Naive thymus-derived CD4-positive, alpha-beta T cell (primary cell): ENCODE measurements around the gene MRC2. TPM values are rescaled to one million over a fixed set of nuclear protein-coding genes. Genes with fewer than 3 reads are reported as not detected.
"Not testable (repeated sequence)": the region's sequence is repeated elsewhere in the genome, so short reads cannot be mapped to it uniquely, and the experiment has no call there.

Experiments used
- ATAC-seq: fragments of 150-1000 bp; cut with Tn5 transposase; 2 replicates; pipeline ENCODE4 v1.10.0; 2021; ENCODE audit warnings: mild to moderate bottlenecking, moderate library complexity
- CTCF ChIA-PET: fragments of 350-600 bp; sonication (Branson Sonifier 250); formaldehyde crosslinking; loops from one replicate; lab custom pipeline; 2021; ENCODE audit warnings: antibody characterized with exemption; lab: Charles Lee
- POLR2A ChIA-PET: fragments of 350-600 bp; sonication (Branson Sonifier 250); formaldehyde crosslinking; loops from one replicate; lab custom pipeline; 2021; ENCODE audit warnings: antibody characterized with exemption, inconsistent platforms; lab: Charles Lee
- DNase-seq, 9 donors: peaks; one replicate each; pipeline versions ENCODE4 v3.0.0 to v3.0.0-alpha.2; 2020 to 2022; ENCODE audit warnings: mixed read lengths in 1 of 9
- H3K27ac ChIP-seq: one replicate; pipeline ENCODE4 v1.7.0; 2013; ENCODE audit warnings: mild to moderate bottlenecking, low read depth, low read length, moderate library complexity
- H3K27me3 ChIP-seq, 2 donors: one replicate each; pipeline ENCODE4 v1.7.0; 2013; ENCODE audit warnings: low read length in 2 of 2, mild to moderate bottlenecking in 2 of 2, moderate library complexity in 2 of 2; ENCODE audit not compliant: control insufficient read depth in 2 of 2, insufficient read depth in 2 of 2
- H3K36me3 ChIP-seq, 3 experiments: 1 replicate in 2 of 3; 2 replicates in 1 of 3; pipeline ENCODE4 v1.7.0; 2013; ENCODE audit warnings: low read length in 3 of 3, mild to moderate bottlenecking in 3 of 3, moderate library complexity in 1 of 3; ENCODE audit not compliant: insufficient read depth in 3 of 3, control insufficient read depth in 2 of 3
- H3K4me1 ChIP-seq, 2 donors: one replicate each; pipeline ENCODE4 v1.7.0; 2013; ENCODE audit warnings: low read length in 2 of 2, mild to moderate bottlenecking in 2 of 2, moderate library complexity in 1 of 2; ENCODE audit not compliant: control insufficient read depth in 2 of 2, insufficient read depth in 2 of 2
- H3K4me3 ChIP-seq: 2 replicates; pipeline ENCODE4 v1.7.0; 2013; ENCODE audit warnings: mild to moderate bottlenecking, low read length
- H3K9me3 ChIP-seq, 3 experiments: 1 replicate in 2 of 3; 2 replicates in 1 of 3; pipeline ENCODE4 v1.7.0; 2013; ENCODE audit warnings: low read length in 3 of 3; ENCODE audit not compliant: control insufficient read depth in 2 of 3
- H3K27ac Mint-ChIP-seq, 9 donors: one replicate each; pipeline ENCODE4 v1.8.0; 2020 to 2022; ENCODE audit warnings: mixed read lengths in 9 of 9, mild to moderate bottlenecking in 8 of 9, moderate library complexity in 5 of 9, inconsistent platforms in 2 of 9
- H3K27me3 Mint-ChIP-seq, 5 donors: one replicate each; pipeline ENCODE4 v1.8.0; 2021 to 2022; ENCODE audit warnings: mixed read lengths in 5 of 5, mild to moderate bottlenecking in 1 of 5
- H3K36me3 Mint-ChIP-seq, 5 donors: one replicate each; pipeline ENCODE4 v1.8.0; 2020 to 2022; ENCODE audit warnings: mixed read lengths in 5 of 5, mild to moderate bottlenecking in 3 of 5, inconsistent platforms in 1 of 5
- H3K4me1 Mint-ChIP-seq, 7 donors: one replicate each; pipeline ENCODE4 v1.8.0; 2020 to 2022; ENCODE audit warnings: mixed read lengths in 7 of 7, mild to moderate bottlenecking in 3 of 7, inconsistent platforms in 1 of 7
- H3K4me3 Mint-ChIP-seq, 10 donors: one replicate each; pipeline ENCODE4 v1.8.0; 2020 to 2022; ENCODE audit warnings: mild to moderate bottlenecking in 10 of 10, mixed read lengths in 10 of 10, moderate library complexity in 6 of 10, inconsistent platforms in 2 of 10
- H3K9me3 Mint-ChIP-seq, 11 donors: one replicate each; pipeline ENCODE4 v1.8.0; 2020 to 2022; ENCODE audit warnings: mixed read lengths in 11 of 11, mild to moderate bottlenecking in 4 of 11, inconsistent platforms in 1 of 11, moderate library complexity in 1 of 11
- intact Hi-C, 2 donors: fragments of 100-400 bp; cut with micrococcal nuclease; formaldehyde crosslinking; loops; one replicate each; pipeline ENCODE4 v1.15.1; 2023
- polyA plus RNA-seq, 2 donors: library from polyadenylated mRNA; unstranded; fragments of 300-500 nt; fragmentation: Illumina TruSeq; gene quantifications; one replicate each; pipeline ENCODE4 v1.2.3, GENCODE V29; 2021
- total RNA-seq, 6 experiments: library from RNA in 5 of 6; stranded (reverse) in 5 of 6; gene quantifications; 1 replicate in 5 of 6; 2 replicates in 1 of 6; pipeline ENCODE4 v1.2.3 and lab custom pipeline; 2021 to 2026

Gene MRC2
- total and polyA plus RNA-seq, 7 experiments from 2014 or later = 0.11 to 3.4 (median 2.2) TPM

GRCh38 chr17:62597150-62597549 lies 30.3 kb upstream of the MRC2 start:
- DNase-seq (no peak), ATAC-seq (no peak)
- Histone ChIP-seq H3K27ac (no peak overlapping the region), H3K36me3 (peaks cover 0 to 89% (median 14%) of the 10 kb centered on the region in 3 experiments), H3K27me3 (no peaks in the 10 kb centered on the region), H3K4me3 (no peak overlapping the region), H3K9me3 (no peaks in the 10 kb centered on the region), H3K4me1 (no peaks in the 10 kb centered on the region)
- ChIA-PET CTCF (no interaction called here), POLR2A (no interaction called here)
- Mint-ChIP-seq H3K9me3 (peaks cover 0 to 5% (median 0%) of the 10 kb centered on the region in 11 donors), H3K27ac (no peak overlapping the region), H3K27me3 (no peaks in the 10 kb centered on the region), H3K36me3 (peaks cover 6 to 66% (median 54%) of the 10 kb centered on the region in 5 donors), H3K4me1 (peaks cover 0 to 5% (median 0%) of the 10 kb centered on the region in 7 donors), H3K4me3 (no peak overlapping the region)
- intact Hi-C loops = no loop called here

- peaks cover 0 to 5% (median 0%) of the 10 kb centered on the region in 7 donors for H3K4me1 Mint-ChIP-seq
- H3K36me3 Mint-ChIP-seq = peaks cover 6 to 65% (median 49%) of the 10 kb centered on the region in 5 donors
Measured at GRCh38 chr17:62597920-62598319, 29.6 kb upstream of the MRC2 start.

GRCh38 chr17:62599964-62600657 lies 27.4 kb upstream of the MRC2 start:
- H3K4me3 ChIP-seq = no peak overlapping the region
- ATAC-seq = no peak
- no peak overlapping the region for H3K4me3 Mint-ChIP-seq
- peaks cover 0 to 2% (median 0%) of the 10 kb centered on the region in 11 donors for H3K9me3 Mint-ChIP-seq
- peaks cover 0 to 5% (median 0%) of the 10 kb centered on the region in 7 donors for H3K4me1 Mint-ChIP-seq
- no peaks in the 10 kb centered on the region for H3K9me3 ChIP-seq
- no peak for DNase-seq
- no peaks in the 10 kb centered on the region for H3K27me3 Mint-ChIP-seq
- CTCF ChIA-PET = no interaction called here
- POLR2A ChIA-PET = no interaction called here
- intact Hi-C loops = no loop called here
- H3K36me3 Mint-ChIP-seq = peaks cover 6 to 69% (median 47%) of the 10 kb centered on the region in 5 donors
- H3K27ac Mint-ChIP-seq = peak overlapping the region in 2 of 9 donors; percentile 40 to 47
- no peaks in the 10 kb centered on the region for H3K27me3 ChIP-seq
- H3K27ac ChIP-seq = no peak overlapping the region
- no peaks in the 10 kb centered on the region for H3K4me1 ChIP-seq
- peaks cover 0 to 81% (median 24%) of the 10 kb centered on the region in 3 experiments for H3K36me3 ChIP-seq

More at GRCh38 chr17:62597920-62598319, 29.6 kb upstream of the MRC2 start:
- ChIA-PET POLR2A (no interaction called here), CTCF (no interaction called here)
- intact Hi-C loops = no loop called here
- peak overlapping the region in 1 of 9 donors; percentile 54 for H3K27ac Mint-ChIP-seq
- Histone ChIP-seq H3K27me3 (no peaks in the 10 kb centered on the region), H3K4me3 (no peak overlapping the region), H3K4me1 (no peaks in the 10 kb centered on the region), H3K36me3 (peaks cover 0 to 89% (median 21%) of the 10 kb centered on the region in 3 experiments), H3K9me3 (no peaks in the 10 kb centered on the region), H3K27ac (no peak overlapping the region)
- DNase-seq = no peak
- H3K4me3 Mint-ChIP-seq = no peak overlapping the region
- peaks cover 0 to 5% (median 0%) of the 10 kb centered on the region in 11 donors for H3K9me3 Mint-ChIP-seq
- no peak for ATAC-seq
- no peaks in the 10 kb centered on the region for H3K27me3 Mint-ChIP-seq

- Mint-ChIP-seq H3K4me1 (peaks cover 0 to 5% (median 0%) of the 10 kb centered on the region in 7 donors), H3K27ac (no peak overlapping the region), H3K4me3 (no peak overlapping the region), H3K27me3 (no peaks in the 10 kb centered on the region), H3K36me3 (peaks cover 6 to 69% (median 45%) of the 10 kb centered on the region in 5 donors), H3K9me3 (peaks cover 0 to 2% (median 0%) of the 10 kb centered on the region in 11 donors)
- DNase-seq (no peak), ATAC-seq (no peak)
- H3K27ac ChIP-seq = no peak overlapping the region
- no peaks in the 10 kb centered on the region for H3K4me1 ChIP-seq
- peaks cover 0 to 80% (median 24%) of the 10 kb centered on the region in 3 experiments for H3K36me3 ChIP-seq
- intact Hi-C loops = no loop called here
- no peaks in the 10 kb centered on the region for H3K9me3 ChIP-seq
- H3K27me3 ChIP-seq = no peaks in the 10 kb centered on the region
- POLR2A ChIA-PET = no interaction called here
- CTCF ChIA-PET = no interaction called here
- no peak overlapping the region for H3K4me3 ChIP-seq
Measured at GRCh38 chr17:62600805-62601204, 26.7 kb upstream of the MRC2 start.

- peak overlapping the region in 2 of 9 donors; percentile 18 to 28 for H3K27ac Mint-ChIP-seq
- peaks cover 6 to 68% (median 44%) of the 10 kb centered on the region in 5 donors for H3K36me3 Mint-ChIP-seq
- intact Hi-C loops = no loop called here
- DNase-seq = no peak
- H3K4me1 ChIP-seq = no peaks in the 10 kb centered on the region
- H3K4me3 ChIP-seq = no peak overlapping the region
- H3K27ac ChIP-seq = no peak overlapping the region
- peaks cover 0 to 79% (median 24%) of the 10 kb centered on the region in 3 experiments for H3K36me3 ChIP-seq
- ATAC-seq = no peak
- ChIA-PET CTCF (no interaction called here), POLR2A (no interaction called here)
- H3K4me3 Mint-ChIP-seq = no peak overlapping the region
- peaks cover 0 to 5% (median 0%) of the 10 kb centered on the region in 7 donors for H3K4me1 Mint-ChIP-seq
- H3K9me3 Mint-ChIP-seq = peaks cover 0 to 2% (median 0%) of the 10 kb centered on the region in 11 donors
- H3K27me3 ChIP-seq = no peaks in the 10 kb centered on the region
- H3K9me3 ChIP-seq = no peaks in the 10 kb centered on the region
- H3K27me3 Mint-ChIP-seq = no peaks in the 10 kb centered on the region
Measured at GRCh38 chr17:62601471-62601870, 26.0 kb upstream of the MRC2 start.

GRCh38 chr17:62603783-62604182 lies 23.7 kb upstream of the MRC2 start:
- H3K4me1 ChIP-seq, H3K9me3 Mint-ChIP-seq, H3K27me3 ChIP-seq, H3K27ac Mint-ChIP-seq, intact Hi-C loops, H3K4me3 Mint-ChIP-seq, DNase-seq, ATAC-seq, CTCF ChIA-PET, H3K27me3 Mint-ChIP-seq, H3K9me3 ChIP-seq, H3K4me1 Mint-ChIP-seq, H3K27ac ChIP-seq, H3K4me3 ChIP-seq: not testable (repeated sequence)
- POLR2A ChIA-PET = interaction anchor here (0.7 kb wide), 1 partner anchor 11 kb away, joined by 4 read pairs; no protein-coding TSS in a partner anchor
- peaks cover 5 to 78% (median 16%) of the 10 kb centered on the region in 3 experiments for H3K36me3 ChIP-seq
- H3K36me3 Mint-ChIP-seq = peaks cover 13 to 68% (median 36%) of the 10 kb centered on the region in 5 donors
